ENCODE results near the gene HEMGN. TPM values are rescaled to one million over a fixed set of nuclear protein-coding genes. Genes with fewer than 3 reads are reported as not detected.
"Not testable (repeated sequence)": the region's sequence is repeated elsewhere in the genome, so short reads cannot be mapped to it uniquely, and the experiment has no call there.

HEMGN gene, protein sequence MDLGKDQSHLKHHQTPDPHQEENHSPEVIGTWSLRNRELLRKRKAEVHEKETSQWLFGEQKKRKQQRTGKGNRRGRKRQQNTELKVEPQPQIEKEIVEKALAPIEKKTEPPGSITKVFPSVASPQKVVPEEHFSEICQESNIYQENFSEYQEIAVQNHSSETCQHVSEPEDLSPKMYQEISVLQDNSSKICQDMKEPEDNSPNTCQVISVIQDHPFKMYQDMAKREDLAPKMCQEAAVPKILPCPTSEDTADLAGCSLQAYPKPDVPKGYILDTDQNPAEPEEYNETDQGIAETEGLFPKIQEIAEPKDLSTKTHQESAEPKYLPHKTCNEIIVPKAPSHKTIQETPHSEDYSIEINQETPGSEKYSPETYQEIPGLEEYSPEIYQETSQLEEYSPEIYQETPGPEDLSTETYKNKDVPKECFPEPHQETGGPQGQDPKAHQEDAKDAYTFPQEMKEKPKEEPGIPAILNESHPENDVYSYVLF
- total RNA-seq, result 6.4 TPM

DNA sequence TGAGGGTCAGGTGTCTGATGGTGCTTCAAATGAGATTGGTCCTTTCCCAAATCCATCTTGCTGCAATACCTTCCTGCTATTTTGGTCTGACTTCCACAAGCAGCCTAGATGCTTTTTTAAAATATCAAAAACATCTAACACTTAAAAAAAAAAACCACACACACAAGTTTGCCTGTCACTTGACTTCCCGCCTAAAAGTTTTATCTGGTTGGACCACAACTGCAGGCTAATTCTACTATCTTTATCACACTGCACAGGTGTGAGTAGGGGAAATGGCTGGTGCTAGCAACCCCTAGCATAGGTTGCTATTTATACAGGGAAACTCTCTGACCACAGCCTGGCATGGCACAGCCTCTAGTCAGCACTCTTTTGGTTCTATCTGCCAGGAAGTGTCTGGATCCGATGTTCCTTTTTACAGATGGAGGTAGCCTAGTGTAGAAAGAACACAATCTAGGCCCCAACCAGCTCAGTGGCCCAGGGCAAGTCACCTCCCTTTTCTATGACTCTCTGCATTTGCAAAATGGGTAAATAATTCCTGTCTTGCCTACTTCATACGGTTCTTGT lies at the start of gene HEMGN:
Gene HEMGN (minus strand): TSS at position 92 of the 564 bp plus-strand sequence. CDS start 36 bp downstream, at position 56.
- DNase-seq (ENCODE audit: low spot score), result no peak
- ATAC-seq, result no peak
- intact Hi-C loops (cut with DNase I), result loop anchor here (10.0 kb wide), 1 partner anchor 87 kb away; no protein-coding TSS in a partner anchor

DNA sequence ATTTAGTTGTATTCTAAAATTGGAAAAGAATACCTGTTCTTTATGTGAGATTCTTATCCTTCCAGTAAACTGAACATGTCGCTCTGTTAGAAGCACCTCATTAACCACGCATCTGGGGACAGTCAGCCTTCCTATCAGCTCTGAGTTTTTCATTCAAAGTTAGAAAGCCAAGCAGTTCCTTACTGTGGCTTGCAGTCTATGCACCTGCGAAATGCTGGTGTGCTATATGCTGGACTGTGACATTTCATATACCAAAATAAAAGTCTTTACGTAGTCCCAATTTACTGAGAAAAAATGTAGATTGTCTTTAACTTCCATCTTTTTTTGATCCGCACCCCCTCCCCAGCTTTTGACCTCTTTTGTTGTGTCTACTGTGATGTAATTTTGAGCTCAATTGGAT lies 49.5 kb upstream of the HEMGN start:
- DNase-seq (ENCODE audit: low spot score) (no peak), ATAC-seq (no peak)
- intact Hi-C loops (cut with DNase I), result no loop called here

DNA sequence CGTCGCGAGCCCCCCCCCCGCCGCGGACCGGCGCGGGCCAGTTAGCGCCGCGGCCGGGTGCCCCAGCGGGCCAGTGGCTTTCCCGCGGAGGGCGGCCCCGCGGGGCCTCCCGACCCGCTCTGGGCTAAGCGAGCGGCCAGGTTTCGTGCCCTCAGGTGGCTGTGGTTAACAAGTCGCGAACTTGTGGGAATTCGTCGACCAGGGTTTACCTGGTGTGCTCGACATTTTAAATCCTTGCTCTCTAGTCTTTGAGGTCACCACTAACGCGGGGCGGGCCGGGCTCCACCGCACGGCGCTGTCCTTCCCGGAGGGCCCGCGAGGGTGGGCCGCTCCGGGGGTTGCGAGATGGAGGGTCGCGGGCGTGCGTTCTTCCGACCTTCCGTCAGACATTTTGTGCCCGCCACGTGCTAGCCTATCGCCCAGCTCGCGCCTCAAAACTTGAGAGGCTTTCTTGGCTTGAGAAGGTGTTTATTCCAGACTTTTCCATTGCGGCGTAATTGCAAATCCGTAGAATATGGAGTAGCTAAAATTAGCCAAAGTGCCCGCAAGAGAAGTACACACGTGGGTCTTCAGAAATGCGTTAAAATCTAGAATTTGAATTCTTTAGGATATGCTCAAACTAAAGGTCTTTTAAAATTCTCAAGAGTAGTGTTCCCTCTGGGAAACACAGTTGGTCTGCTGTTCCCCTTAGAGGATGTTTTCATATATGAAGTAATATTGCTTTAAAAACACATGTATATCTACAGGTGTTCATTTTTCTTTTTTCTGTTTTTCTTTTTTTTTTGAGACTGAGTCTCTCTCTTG lies 47.3 kb upstream of the HEMGN start:
- DNase-seq (ENCODE audit: low spot score) (peak; percentile 64), ATAC-seq (no peak)
- intact Hi-C loops (cut with DNase I), result no loop called here

DNA sequence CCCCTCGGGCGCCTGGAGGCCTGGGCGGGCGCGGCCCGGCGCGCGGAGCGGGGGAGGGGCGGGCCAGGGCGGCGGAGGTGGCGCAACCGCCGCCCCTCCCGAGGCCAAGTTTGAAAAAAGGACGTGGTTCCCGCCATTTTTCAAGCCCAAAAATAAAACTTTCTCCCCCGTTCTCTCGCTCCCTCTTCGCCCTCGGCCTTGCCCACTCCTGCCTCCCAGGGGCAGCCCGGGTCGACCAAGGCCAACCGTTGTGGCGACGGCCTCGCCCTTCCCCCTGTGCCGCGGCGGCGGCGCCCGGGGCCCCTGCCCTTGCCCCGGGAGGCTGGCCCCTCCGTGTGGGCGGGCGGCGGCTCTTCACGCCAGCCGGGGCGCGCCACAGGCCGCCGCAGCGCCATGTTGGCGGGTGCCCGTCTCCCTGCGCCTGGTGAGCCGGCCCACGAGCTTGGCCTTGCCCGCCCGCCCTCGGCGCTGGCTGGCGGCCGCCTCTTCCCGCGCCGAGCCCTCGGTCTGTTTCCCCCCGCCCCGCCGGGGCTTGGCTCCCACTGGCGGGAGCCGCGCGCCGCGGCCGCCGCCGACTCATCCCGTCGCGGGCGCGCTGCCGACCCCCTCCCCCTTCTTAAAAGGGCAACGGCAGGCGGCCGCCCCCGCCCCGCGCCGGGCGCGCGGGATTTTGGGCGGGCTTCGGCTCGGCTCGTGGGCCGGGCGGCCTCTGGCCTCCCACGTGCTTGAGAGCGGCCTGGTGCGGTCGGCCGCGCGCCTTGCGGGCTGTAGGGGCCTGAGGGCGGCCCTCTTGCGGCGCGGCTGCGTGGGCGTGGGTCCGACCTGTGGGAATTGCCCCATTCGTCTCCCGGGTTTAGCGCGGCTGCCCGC lies 46.5 kb upstream of the HEMGN start:
- ATAC-seq (peak; percentile 40), DNase-seq (ENCODE audit: low spot score) (peak; percentile 90)
- intact Hi-C loops (cut with DNase I), result loop anchor here (5.0 kb wide), 1 partner anchor 62 kb away; the partner anchor contains the start of gene TRMO

DNA sequence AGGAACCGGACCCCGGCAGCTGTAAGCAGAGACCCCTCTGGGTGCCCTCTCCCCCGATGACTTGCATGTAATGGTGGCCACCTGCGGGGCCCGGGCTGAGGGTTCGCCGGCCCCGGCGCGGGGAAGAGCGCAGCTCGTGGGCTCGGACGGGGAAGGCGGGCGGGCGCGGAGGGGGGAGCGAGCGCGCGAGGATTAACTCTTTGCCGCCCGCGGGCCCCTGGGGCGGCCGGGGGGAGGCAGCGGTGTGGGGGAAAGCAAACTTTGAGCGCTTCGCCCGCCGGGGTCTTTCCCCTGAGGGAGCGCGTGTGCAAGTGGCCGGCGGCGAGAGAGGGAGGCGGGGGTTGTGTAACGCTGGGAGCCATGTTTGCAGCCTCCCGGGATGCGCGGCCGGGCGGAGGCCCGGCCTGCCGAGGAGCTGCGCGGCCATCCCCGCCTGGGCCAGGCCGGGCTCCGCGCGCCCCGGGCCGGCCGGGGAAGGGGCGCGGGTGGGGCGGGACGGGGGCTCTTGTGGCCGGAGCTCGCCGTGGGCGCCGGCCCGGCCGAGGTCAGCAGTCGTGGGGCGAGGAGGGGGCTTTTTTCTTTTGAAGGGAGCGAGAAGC lies 45.7 kb upstream of the HEMGN start:
- DNase-seq (ENCODE audit: low spot score), result peak; percentile 77
- ATAC-seq, result peak; percentile 40
- intact Hi-C loops (cut with DNase I), result loop anchor here (5.0 kb wide), 1 partner anchor 61 kb away; the partner anchor contains the start of gene TRMO

DNA sequence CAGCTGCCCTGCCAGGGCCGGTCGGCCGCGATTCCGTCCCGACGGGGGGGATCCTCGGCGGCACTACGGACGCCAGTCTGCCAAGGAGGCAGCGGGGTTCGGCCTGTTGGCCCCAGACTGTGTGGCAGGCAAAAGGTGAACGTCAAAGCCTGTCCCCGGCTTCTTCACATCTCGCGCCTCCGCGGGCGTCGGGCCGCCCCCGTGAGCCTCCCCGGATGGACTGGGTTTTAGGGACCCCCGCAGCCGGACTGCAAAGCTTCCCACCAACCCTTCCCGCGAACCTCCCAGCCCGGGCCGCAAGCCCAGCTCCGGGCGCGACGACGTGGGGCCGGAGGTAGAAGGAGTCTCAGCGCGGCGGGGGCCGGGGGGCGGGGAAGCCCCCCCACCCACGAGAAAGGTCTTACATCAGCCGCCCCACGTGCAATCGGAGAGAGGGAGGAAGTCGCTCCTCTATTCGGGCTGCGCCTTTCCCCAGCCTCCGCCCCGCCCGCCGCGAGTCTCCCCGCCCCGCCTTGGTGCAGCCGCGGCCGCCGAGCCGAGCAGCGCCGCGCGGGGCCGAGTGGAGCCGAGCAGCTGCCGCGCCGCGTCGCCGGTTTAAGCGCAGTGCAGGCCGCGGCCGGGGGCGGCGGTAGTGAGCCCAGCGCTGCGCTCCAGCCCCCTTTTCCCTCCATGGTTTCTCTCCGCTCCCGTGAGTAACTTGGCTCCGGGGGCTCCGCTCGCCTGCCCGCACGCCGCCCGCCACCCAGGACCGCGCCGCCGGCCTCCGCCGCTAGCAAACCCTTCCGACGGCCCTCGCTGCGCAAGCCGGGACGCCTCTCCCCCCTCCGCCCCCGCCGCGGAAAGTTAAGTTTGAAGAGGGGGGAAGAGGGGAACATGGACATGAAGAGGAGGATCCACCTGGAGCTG lies 45.0 kb upstream of the HEMGN start, which contains the start of gene ANP32B:
Gene ANP32B (plus strand): TSS at position 659 of the 906 bp plus-strand sequence. CDS start 215 bp downstream, at position 874.
- ATAC-seq, result peak; percentile 95
- intact Hi-C loops (cut with DNase I), result loop anchor here (5.0 kb wide), 1 partner anchor 61 kb away; the partner anchor contains the start of gene TRMO
- peak; percentile 94 for DNase-seq (ENCODE audit: low spot score)

DNA sequence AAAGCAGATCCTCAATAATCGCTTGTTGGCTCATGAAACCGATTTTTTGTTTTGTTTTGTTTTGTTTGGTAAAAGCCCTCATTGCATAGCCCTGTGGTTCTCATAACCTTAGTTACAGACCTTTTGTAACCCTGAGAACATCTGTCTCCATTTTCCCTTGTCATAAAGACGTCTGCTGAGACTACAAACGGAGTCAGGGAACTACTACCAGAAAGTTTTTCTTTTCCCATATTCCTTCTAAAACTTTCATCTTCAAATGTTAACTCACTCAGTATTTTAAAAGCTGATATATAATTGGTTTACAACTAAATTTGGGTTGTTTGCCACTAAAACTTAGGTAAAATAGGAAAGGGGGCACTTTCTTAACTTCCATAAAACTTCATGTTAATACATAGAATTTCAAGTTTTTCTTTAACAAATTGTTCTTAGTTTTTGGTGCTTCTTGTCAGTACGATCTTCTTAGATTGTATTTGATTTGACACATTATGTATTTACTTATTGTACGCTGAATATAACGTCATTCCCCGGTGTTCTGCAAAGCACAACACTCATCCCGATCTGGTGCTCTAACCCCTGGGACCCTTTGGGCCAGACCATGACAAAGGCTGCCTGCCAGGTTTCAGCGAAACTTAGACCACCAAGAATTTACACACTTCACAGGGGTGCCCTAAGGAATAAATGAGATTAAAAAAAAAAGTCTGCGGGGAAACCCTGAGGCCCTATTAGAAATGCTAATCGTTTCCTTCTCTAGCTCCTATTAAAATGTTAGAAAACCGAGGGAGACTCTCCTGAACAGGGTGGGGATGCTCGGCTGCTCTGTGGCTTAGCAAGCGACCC lies 44.1 kb upstream of the HEMGN start:
- DNase-seq (ENCODE audit: low spot score) (peak; percentile 59), ATAC-seq (peak; percentile 2)
- intact Hi-C loops (cut with DNase I), result loop anchor here (5.0 kb wide), 1 partner anchor 60 kb away; the partner anchor contains the start of gene TRMO

DNA sequence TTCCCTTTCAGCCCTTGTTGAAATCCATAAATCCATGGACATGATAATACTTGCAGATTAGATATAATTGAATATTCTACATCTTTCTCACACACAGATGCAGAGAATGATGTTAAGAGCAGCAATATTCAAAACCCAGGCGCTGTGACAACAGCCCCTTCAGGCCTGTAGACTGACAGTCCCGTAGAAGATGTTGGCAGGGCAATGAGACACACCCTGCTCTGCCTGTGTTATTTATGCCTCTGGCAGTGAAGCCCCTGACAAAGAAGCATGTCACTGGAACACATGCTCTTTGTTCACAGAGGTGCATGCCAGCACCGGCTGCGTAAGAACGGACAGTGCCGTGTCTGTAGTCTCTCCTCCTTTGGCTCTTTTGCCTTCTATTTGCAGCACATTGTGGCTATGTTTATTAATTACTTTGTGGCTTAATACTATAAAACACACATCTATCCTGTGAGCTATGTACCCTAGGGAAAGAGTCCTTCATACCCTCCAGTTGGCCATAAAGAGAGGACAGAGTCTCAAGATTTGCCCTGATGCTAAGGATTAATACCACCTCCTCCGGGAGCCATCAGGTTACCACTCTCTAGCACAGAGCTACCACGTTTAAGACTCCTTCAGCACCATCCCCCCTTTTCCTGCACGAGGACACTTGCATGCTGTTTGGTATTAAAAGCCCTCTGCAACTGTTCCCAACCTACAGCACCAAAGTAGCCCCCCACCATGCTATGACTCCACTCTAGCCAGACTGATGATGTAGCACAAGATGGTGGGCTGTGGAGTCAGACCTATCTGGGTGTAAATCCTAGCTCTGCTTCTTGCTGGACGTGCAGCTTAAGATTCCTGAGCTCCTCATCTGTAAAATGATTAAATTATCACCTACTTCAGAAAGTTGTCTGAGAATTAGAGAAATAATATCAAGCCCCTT lies 43.2 kb upstream of the HEMGN start:
- intact Hi-C loops (cut with DNase I), result loop anchor here (5.0 kb wide), 1 partner anchor 59 kb away; the partner anchor contains the start of gene TRMO
- DNase-seq (ENCODE audit: low spot score) (no peak), ATAC-seq (no peak)

DNA sequence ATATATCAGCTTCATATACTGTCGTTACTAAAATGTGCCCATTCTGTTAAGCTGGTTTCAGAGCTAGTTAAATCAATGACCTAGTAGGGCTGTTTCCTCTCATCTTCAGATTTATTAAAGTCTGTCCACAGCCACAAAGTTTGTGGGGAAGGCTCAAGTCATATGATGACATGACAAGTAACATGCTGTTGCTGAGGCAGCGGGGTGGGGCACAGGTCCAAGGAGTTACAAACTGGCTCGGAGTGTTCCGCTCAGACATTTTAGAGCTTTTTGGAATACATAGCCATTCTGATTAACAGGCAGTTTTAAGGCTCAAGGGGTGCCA lies 42.5 kb upstream of the HEMGN start:
- intact Hi-C loops (cut with DNase I), result loop anchor here (5.0 kb wide), 1 partner anchor 58 kb away; the partner anchor contains the start of gene TRMO
- ATAC-seq, result no peak
- DNase-seq (ENCODE audit: low spot score), result no peak

DNA sequence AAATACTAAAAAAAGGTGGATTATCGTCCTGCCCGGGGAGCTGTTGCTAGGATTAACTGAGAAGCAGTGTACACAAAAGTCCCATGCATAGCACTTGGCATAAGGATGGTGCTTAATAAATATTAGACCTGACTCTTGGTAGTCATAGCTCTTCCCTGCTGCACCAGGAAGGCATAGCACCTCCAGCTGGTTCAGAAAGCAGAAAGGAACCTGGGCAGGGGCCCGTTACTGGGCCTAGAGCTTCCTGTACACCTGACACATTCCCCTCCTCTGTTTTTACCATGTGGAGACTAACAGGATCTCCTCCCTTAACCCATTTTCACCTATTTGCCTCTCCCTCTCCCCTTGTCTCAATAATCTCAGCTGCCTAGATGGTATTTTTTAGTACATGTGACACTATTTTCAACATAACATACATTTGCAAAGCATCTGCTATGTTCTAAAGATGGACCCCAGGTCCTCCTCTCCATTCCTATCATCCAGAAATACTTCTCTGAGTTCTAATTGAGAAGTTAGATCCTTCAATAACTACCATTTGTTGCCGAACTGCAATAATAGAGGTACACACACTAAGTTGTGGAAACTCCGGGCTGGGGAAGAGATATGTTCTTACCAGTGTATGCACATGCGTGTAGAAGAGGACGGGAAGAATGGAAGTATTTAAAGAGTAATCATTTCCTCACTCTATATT lies 42.0 kb upstream of the HEMGN start:
- DNase-seq (ENCODE audit: low spot score) (no peak), ATAC-seq (no peak)
- intact Hi-C loops (cut with DNase I), result loop anchor here (5.0 kb wide), 1 partner anchor 58 kb away; the partner anchor contains the start of gene TRMO

DNA sequence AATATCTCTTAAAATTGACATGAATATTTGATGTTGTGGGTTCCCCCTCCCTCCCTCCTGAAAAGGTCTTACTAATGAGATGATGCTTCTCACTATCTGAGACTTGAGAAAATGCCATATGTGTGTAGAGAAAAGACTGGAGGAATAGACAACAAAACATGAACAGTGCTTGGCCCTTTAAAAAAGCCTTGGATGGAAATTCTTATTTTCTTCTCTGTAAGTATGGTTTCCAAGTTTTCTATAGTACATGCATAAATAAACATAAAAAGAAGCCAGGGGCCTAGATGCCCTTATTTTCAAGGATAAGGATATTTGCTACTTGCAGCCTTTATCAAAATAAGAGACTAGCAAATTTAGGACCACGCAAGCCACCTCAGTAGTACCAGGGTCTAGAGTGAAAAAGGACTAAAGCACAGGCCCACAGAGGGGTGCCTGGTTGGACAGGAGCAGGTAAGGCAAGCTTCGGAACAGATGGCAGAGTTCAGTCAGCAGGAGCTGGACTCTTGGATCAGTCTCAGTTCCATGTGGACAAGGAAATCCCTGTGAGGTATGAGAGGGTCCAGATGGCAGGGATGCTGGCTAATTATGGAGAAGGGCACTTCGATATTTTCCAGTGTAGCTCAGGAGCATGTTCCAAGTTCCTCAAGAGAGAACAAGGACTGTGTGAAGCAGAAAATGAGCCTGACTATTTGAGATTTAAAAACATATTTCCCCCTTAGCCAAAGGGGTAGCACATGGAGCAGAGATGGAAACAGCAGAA lies 40.6 kb upstream of the HEMGN start:
- intact Hi-C loops (cut with DNase I), result no loop called here
- no peak for DNase-seq (ENCODE audit: low spot score)
- no peak for ATAC-seq

DNA sequence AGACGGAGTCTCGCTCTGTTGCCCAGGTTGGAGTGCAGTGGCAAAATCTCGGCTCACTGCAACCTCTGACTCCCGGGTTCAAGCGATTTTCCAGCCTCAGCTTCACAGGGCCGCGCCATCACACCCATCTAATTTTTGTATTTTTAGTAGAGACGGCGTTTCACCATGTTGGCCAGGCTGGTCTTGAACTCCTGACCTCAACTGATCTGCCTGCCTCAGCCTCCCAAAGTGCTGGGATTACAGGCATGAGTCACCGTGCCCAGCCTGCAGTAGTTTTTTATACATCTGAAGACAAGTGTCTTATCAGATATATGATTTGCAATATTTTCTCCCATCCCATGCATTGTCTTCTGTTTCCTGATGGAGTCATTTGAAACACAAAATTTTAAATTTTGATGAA lies 38.7 kb upstream of the HEMGN start:
- intact Hi-C loops (cut with DNase I); ATAC-seq; DNase-seq (ENCODE audit: low spot score): not testable (repeated sequence)

DNA sequence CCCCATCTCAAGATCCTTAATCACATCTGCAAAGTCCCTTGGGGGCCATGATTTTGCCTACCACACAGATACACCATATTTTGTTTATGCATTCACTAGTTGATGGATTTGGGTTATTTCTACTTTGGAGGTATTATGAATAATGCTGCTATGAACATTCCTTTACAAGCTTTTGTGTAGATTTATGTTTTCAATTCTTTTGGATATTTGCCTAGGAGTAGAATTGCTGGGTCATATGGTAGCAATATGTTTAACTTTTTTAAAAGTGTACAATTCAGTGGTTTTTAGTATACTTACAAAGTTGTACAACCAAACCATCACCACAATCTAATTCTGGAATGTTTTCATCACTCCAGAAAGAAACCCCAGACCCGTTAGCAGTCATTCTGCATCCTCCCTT lies 37.4 kb upstream of the HEMGN start:
- DNase-seq (ENCODE audit: low spot score) (no peak), ATAC-seq (no peak)
- intact Hi-C loops (cut with DNase I), result no loop called here

DNA sequence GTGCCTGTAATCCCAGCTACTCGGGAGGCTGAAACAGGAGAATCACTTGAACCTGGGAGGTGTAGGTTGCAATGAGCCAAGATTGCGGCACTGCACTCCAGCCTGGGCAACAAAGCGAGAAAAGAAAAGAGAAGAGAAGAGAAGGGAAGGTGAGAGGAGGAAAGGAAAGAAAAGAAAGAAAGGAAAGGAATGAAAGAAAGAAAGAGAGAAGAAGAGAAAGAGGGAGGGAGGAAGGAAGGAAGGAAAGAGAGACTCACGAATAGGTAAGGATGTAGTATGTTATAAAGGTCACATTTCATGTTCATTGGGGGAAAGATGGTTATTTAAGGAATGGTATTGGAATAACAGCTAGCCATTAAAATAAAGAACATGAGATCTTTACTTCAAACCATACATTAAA lies 34.8 kb upstream of the HEMGN start:
- no peak for ATAC-seq
- DNase-seq (ENCODE audit: low spot score), result no peak
- intact Hi-C loops (cut with DNase I), result no loop called here

Measured in sciatic nerve (tissue), 2 donors.